NB4 (cell line): ENCODE data around the gene YKT6.

Source experiments
- DNase-seq: peaks from one replicate; pipeline ENCODE4 v3.0.0; 2010; ENCODE audit warnings: low read depth
- H3K4me3 ChIP-seq: one replicate; pipeline ENCODE4 v1.5.1; 2011; ENCODE audit warnings: mild to moderate bottlenecking, low read depth, low read length, moderate library complexity
- CTCF ChIP-seq: IDR thresholded peaks from one replicate; pipeline ENCODE4 v1.5.1; 2012; ENCODE audit warnings: low read depth, low read length
- MAX ChIP-seq: IDR thresholded peaks from 2 replicates; pipeline ENCODE4 v1.6.1; 2011; ENCODE audit warnings: low read depth, low read length
- MYC ChIP-seq: IDR thresholded peaks from 2 replicates; pipeline ENCODE4 v1.6.1; 2011; ENCODE audit warnings: low read depth, low read length
- POLR2A ChIP-seq: IDR thresholded peaks from 2 replicates; pipeline ENCODE4 v1.6.1; 2011; ENCODE audit warnings: mild to moderate bottlenecking; ENCODE audit not compliant: insufficient read length; ENCODE audit errors: extremely low read depth

YKT6 gene

GRCh38 chr7:44177570-44178131 lies 23.1 kb upstream of the YKT6 start:
- no peak overlapping the region for H3K4me3 ChIP-seq
- TF ChIP-seq POLR2A (no peak), MAX (no peak), CTCF (no peak), MYC (no peak)
- DNase-seq, result peak; percentile 46

- H3K4me3 ChIP-seq, result no peak overlapping the region
- no peak for DNase-seq
- no peak for TF ChIP-seq CTCF
- TF ChIP-seq MAX, result no peak
- no peak for TF ChIP-seq MYC
- TF ChIP-seq POLR2A, result no peak
Measured at GRCh38 chr7:44180631-44181030, 20.1 kb upstream of the YKT6 start.

- TF ChIP-seq CTCF (no peak), POLR2A (no peak), MAX (no peak), MYC (no peak)
- H3K4me3 ChIP-seq, result no peak overlapping the region
- DNase-seq, result no peak
Measured at GRCh38 chr7:44182827-44183226, 18.0 kb upstream of the YKT6 start.

- no peak for DNase-seq
- no peak overlapping the region for H3K4me3 ChIP-seq
- TF ChIP-seq POLR2A (no peak), MAX (no peak), MYC (no peak), CTCF (no peak)
Measured at GRCh38 chr7:44183386-44183785, 17.4 kb upstream of the YKT6 start.

GRCh38 chr7:44184206-44184872 lies 16.4 kb upstream of the YKT6 start:
- TF ChIP-seq MYC (no peak), CTCF (no peak), MAX (no peak), POLR2A (no peak)
- H3K4me3 ChIP-seq, result no peak overlapping the region
- DNase-seq, result no peak
